Ammon's horn (tissue), 1 donor: Measurements from ENCODE around the gene DHH.
"Not testable (repeated sequence)": the region's sequence is repeated elsewhere in the genome, so short reads cannot be mapped to it uniquely, and the experiment has no call there.

Experiments
- DNase-seq: peaks from one replicate; pipeline ENCODE4 v3.0.0-alpha.2; 2016; ENCODE audit warnings: low spot score

DHH gene

DNA sequence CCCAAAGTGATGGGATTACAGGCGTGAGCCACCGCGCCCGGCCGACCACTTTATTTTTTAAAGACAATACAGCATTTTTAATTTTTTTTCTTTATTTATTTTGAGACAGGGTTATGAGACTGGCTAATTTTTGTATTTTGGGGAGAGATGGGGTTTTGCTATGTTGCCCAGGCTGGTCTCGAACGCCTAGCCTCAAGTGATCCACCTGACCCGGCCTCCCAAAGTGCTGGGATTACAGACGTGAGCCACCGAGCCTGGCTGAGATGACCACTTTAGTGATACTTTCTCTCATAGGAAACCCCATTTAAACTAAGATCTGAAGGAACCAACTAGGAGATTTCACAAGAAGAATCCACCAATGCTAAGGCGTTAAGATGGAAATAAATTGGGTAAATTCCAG, 23.6 kb downstream of the DHH start:
- DNase-seq = no peak

DNA sequence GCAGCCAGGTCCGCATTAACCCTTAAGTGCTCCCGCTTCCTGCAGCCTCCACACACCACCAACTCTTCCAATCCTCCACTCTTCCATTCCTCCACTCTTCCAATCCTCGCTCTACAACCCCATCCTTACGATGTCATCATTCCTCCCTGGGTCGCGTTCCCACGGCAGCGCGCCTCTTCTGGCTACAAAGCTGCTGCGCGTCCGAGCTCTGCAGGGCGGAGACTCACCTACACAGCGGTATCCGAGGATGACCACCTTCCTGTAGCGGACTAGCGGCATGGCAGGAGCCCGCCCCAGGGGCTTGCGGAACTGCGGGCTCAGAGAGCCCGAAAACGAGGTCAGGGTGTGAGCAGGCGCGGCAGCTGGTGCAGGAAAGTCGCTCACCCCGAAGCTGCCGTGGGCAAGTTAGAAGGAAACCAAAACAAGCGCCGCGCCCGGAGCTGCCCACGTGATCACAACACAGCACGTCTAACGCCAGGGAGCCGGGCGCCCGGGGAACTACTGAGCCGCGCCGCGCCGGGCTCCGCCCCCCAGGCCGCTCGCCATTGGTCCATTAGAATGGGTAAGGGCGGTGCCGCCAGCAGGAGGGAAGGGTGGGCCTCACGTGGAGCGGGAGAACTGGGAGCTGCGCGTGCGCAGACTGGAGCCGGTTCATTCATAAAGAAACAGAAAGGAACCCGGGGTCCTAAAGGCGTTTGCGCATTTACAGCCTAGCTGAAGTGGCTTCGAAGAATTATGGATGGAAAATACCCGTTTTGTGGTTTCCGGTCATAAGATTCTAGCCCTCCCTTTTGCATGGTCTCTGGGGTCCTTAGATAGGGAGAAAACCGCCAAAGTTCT, 24.9 kb downstream of the DHH start, which contains the start of gene RHEBL1:
TSS of gene RHEBL1 (minus strand) at position 473 of the 840 bp plus-strand sequence. CDS start at position 279, 194 bp downstream.
- DNase-seq = peak; percentile 97

DNA sequence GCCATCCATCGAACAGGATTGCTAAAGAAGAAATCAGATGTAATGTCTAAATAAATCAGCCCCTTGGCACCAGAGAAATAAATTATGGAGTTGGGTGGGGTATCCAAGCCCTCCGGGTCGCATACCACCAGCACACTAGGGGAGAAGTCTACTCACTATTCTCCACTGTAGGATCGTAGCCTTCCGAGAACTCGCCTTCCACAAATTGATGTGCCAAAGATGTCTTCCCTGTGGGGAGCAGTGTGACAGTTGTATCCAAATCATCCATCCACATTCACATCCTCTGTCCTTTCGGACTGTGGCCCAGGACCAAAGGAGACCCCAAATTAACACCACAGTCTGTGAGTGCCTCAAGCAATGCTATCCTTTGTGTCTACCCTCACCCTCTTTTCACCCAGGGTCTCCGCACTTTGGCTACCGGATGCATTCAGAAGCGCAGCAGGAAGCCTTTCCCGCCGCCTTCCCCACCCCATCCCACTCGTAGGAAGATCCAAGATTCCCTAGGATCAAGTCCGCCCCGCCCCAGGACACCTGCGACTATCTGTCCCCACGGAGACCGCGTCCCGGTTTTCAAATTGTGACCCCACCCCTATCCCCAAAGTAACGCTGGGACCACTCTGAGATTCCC, 25.6 kb downstream of the DHH start:
- no peak for DNase-seq

DNA sequence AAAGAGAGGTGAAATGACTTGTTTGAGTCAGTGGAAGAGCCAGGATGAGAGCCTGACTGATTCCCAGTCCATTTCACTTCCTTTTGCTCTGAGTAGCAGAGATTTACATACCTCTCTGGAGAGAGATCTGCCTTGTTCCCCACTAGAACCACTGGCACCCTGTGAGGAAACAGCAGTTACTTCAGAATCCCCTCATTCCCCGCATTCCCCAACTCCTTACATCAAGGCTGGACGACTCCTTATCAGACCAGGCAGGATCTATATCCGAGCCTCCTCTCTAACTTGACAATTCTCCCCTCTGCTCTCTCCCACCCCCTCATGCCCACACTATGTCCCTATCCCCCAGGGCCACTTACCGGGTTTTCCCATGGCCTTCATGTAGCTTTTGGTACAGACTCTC, 28.5 kb downstream of the DHH start:
- DNase-seq = no peak

GRCh38 chr12:49064767-49065152, 29.8 kb downstream of the DHH start:
- no peak for DNase-seq

- DNase-seq = not testable (repeated sequence)
Measured at GRCh38 chr12:49061916-49062315, 32.7 kb downstream of the DHH start.

DNA sequence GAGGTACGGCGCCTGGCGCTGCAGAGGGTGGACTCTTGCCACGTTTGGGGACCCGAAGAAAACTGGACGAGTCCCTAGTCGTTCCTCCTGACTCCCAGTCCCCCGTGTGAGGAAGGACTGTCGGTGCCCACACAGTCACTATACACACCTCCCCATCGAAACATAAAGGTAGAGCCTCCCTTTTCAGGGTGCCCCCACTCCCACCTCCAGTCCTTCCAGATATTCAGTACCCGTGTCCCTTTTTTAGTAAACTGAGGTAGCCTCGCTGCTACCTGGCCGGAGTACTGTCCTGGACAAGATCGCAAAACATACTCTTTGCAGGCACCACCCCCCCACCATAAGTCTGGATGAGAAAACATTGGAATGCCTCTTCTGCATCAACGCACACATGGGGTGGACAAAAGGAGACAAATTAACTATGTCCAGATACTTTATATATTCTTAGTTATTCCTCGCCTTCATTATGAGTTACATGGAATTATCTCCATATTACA, 33.4 kb downstream of the DHH start:
- DNase-seq = no peak

DNA sequence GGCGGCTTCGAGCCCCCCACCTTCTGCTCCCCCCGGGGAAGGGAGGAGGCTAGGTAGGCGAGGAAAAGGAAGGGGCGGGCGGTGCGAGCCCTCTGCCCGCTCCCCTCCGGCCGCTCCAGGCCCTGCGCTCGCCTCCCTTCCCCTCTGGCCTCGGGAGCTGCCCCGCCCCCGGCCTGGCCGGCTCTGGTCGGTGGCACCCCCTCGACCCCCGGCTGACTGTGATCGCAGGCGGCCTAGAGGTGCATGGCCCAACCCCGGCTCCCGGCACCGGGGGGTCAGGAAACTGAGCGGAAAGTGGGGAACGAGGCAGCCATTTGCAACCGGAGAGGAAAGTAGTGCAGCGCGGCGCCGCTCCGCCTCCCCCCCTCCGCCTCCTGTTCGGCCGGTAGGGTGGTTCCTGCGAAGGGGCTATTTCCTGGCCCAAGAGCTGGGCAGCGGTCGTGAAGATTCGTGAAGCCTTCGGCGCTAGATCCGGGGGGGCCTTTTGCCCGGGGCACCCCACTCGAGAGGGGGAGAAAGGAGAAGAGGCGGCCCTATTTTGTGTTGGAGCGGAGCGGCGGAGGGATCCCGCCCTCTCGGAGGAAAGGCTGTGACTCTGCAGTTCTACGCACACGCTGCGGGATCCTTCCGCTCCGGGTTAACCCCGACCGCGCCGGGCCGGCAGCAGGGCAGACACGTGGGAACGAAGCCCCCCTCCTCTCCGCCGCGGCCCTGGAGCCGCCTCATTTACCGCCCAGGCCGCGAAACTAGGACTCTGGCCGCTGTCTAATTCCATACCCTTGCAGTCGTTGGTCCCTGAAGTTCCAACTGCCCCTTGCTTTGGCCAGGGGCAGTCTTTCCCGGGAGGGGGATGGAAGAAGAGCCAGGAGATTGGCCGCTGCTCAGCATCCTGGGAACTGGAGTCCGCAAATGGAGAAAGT, 34.1 kb downstream of the DHH start, which contains the start of gene KMT2D:
TSS of gene KMT2D (minus strand) at position 558 of the 920 bp plus-strand sequence. CDS start 5,470 bp downstream, outside the sequence.
- DNase-seq = peak; percentile 93

DNA sequence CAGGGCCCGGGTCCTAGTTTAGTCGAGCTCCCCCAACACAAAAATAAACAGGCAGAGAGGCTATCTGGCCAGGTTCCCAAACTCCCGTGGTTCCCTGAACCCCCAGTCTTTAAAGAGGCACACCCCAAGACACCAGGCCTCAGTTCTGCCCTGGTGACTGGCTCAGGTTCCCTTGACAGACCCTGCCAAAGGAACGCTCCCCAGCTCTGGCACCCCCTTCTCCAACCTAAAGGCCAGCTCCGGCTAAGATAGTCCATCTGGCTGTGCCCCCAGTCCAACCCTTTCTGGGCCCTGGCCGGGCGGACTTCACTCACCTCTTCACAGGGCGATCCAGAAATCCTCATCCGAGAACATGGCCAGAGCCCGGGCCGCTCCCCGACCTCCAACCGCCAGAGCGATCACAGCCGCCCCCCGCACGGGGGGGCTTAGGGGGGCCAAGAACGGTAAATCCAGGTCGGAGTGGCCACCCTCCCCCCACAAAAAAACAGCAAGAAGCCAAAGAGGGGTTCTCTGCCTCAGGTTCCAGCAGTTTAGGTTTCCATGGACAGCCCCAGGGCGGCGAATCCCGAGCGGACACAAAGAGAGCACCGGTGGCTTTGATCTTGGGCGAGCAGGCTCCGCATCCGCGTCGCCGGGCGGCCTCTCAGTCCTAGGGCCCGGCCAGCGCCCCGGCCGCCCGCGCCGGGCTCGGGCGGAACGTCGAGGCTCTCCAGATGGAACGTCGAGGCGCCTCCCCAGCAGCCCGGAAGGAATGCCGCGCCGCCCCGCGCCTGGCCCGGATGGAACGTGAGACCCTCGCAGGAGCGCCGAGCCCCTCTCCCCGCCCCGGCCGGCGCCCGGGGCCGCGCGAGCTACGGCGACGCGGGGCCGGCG, 35.1 kb downstream of the DHH start:
- no peak for DNase-seq

- DNase-seq = no peak
Measured at GRCh38 chr12:49059045-49059298, 35.6 kb downstream of the DHH start.

DNA sequence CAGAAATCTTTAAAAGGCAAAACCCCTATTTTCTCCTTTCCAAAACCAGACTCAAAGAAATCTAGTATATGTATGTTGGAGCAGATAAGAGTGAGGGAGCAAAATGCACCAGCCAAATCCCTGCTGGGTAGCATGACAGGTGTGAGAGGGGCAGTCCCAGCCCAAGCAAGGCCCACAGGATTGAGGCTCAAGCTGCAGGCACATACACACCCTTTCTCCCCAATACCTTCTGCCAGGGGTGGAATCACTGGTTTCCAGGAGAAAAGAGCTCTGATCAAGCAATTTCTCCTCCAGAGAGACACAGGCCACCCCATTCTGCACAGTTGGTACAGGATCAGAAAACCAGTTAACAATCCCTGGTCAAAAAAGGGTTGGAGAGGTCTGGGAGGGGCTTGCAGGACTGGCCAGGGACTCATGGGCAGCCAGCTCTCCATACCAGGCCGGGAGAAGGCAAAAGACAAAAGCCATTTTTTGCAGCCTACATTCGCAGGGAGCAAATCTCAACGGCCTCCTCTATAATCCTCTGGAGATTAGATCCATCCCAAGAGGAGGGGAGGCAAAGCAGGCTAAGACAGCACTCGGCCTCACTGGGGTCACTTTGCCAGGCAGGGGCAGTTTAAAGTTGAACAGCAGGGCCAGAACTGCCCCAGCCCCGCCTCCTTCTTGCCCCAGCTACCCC, 36.1 kb downstream of the DHH start:
- no peak for DNase-seq

GRCh38 chr12:49057888-49058287, 36.7 kb downstream of the DHH start:
- no peak for DNase-seq

GRCh38 chr12:49055978-49056754, 38.4 kb downstream of the DHH start:
- peak; percentile 90 for DNase-seq

DNA sequence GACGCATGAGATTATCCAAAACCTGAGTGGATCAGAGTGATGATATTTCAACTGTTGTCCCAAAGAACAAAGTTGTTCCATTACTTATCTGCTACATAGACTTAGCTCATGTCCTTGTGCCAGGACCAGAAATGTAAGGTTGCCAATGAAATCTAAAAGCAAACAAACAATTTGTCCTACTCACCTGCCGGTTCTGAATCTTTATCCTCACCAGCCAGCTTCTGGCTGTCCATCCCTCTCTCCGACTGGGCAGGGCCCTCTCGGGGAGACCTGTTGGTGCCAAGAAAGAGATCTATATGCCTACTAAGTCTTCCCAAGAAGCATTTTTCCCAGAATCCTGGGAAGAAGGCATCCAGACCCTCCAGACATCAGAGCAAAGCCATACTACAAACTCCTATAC, 39.5 kb downstream of the DHH start:
- DNase-seq = no peak

DNA sequence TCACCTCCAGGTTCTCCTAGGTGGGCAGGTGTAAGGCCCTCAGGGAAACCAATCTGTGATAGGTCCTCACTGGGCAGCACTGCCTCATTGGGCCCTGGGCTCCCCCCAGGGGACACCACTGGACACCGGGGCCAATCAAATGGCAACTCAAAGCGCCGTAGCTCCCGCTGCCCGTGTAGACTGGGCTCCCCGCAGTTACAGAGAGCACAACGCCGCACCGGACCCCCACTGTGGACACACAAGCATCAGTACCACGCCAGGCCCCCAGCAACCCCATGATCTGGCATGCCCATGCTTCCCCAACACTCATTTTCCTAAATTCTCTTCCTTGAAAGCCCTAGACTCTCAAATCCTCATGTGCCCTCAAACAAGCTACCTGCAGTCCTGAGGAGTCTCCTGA, 40.1 kb downstream of the DHH start:
- no peak for DNase-seq

DNA sequence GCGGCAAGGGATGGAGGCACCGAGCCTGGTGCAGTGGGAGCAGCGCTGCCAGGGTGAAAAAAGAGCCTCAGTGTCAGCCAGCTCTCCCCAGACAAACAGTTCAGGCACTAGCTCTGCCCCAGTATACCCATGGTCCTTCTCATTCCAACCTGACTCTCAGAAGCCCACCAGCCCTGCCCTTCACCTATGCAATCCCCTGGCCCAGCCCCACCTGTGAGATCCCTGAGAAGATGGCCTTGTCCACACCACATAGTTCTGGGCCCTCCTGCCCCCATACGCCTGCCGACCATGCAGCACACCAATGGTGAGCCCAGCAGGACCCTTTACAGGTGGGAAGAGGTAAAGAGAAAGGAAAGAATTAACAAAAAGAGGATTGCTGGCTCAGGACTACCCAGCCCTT, 40.5 kb downstream of the DHH start:
- DNase-seq = no peak

DNA sequence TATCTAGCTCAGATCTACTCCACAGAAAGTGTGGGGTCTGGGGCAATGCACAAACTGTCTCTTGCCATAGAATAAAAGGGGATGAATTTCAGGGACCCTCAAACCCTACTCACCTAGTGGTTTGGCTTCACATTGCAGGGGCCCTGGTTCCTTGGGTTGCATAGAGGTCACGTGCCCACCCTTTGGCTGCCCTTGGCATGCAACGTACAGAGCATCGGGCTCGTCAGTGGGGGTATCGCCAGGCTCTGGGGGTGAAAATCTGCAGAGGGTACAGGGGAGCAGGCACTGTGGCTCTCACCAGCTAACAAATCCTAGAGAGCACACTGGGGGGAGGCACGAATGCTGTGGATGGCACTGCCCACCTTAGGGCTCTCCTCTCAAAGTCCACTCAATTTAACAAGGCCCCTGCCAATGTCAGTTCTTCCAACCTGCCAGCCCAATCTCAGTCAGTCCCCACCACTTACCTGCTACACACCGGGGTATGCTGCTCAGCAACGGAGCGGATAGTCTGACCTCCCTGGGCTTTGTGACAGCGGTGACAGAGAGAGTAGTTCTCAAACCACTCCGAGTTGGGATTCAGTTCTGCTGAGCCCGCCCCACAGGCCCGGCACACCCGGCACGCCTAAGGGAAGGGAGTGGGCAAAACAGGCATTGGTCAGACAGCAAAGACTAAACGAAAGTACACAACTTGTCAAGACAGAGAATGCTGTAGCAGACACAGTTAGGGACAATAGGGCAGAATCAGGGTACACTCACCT, 42.0 kb downstream of the DHH start:
- DNase-seq = no peak

- no peak for DNase-seq
Measured at GRCh38 chr12:49051777-49052438, 42.7 kb downstream of the DHH start.

DNA sequence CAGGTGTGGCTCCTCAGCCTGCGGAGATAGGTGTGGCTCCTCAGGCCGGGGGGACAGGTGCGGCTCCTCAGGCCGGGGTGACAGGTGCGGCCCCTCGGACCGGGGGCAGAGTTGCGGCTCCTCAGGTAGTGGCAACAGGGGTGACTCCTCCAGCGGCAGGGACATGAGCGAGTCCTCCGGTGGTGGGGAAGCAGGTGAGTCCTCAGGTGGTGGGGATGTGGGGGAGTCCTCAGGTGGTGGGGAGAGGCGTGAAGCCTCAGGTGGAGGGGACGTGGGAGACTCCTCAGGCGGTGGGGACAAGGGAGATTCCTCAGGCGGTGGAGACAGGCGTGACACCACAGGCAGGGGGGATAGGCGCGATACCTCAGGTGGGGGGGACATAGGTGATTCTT, 43.2 kb downstream of the DHH start:
- no peak for DNase-seq
